Activated B cell treated with CpG ODN at 0.5 μM for 24 hours (primary cell): Measurements from ENCODE around the gene ATP10D. TPM values are rescaled to one million over a fixed set of nuclear protein-coding genes. Genes with fewer than 3 reads are reported as not detected.

Source experiments
- ATAC-seq: fragments of 200-7000 bp; cut with Tn5 transposase; one replicate; pipeline ENCODE4 v1.10.0; 2021; ENCODE audit warnings: low read depth, mild to moderate bottlenecking, moderate library complexity
- CTCF ChIA-PET: fragments of 350-600 bp; sonication (Branson Sonifier 250); formaldehyde crosslinking; loops from one replicate; lab custom pipeline; 2021; ENCODE audit warnings: antibody characterized with exemption; lab: Charles Lee
- POLR2A ChIA-PET: fragments of 350-600 bp; sonication (Branson Sonifier 250); formaldehyde crosslinking; loops from one replicate; lab custom pipeline; 2021; ENCODE audit warnings: antibody characterized with exemption; lab: Charles Lee
- DNase-seq: peaks from one replicate; pipeline ENCODE4 v3.0.0; 2022
- H3K27ac Mint-ChIP-seq: one replicate; pipeline ENCODE4 v1.8.0; 2020; ENCODE audit warnings: mixed read lengths
- H3K27me3 Mint-ChIP-seq: one replicate; pipeline ENCODE4 v1.8.0; 2021; ENCODE audit warnings: mixed read lengths
- H3K36me3 Mint-ChIP-seq: one replicate; pipeline ENCODE4 v1.8.0; 2021; ENCODE audit warnings: low read depth, mixed read lengths
- H3K4me1 Mint-ChIP-seq: one replicate; pipeline ENCODE4 v1.8.0; 2021; ENCODE audit warnings: mixed read lengths
- H3K4me3 Mint-ChIP-seq: one replicate; pipeline ENCODE4 v1.8.0; 2020; ENCODE audit warnings: mild to moderate bottlenecking, mixed read lengths
- H3K9me3 Mint-ChIP-seq: one replicate; pipeline ENCODE4 v1.8.0; 2020; ENCODE audit warnings: mixed read lengths
- intact Hi-C: fragments of 100-400 bp; cut with micrococcal nuclease; formaldehyde crosslinking; loops from one replicate; pipeline ENCODE4 v1.15.1; 2024
- total RNA-seq: library from RNA; stranded (reverse); gene quantifications from 2 replicates; pipeline ENCODE4 v1.2.3, GENCODE V29; 2022
- TF ChIP-seq, protein P1 (sequence below): fragments of 200-600 bp; IDR thresholded peaks from one replicate; pipeline ENCODE4 v1.8.0; 2022; ENCODE audit warnings: antibody characterized with exemption, mild to moderate bottlenecking

ATP10D gene
- total RNA-seq, 1 donor from 2014 or later = 31.6 TPM

- no peak overlapping the region for H3K27ac Mint-ChIP-seq
- intact Hi-C loops = no loop called here
- H3K9me3 Mint-ChIP-seq = peaks cover 4% of the 10 kb centered on the region
- TF ChIP-seq, protein P1, sequence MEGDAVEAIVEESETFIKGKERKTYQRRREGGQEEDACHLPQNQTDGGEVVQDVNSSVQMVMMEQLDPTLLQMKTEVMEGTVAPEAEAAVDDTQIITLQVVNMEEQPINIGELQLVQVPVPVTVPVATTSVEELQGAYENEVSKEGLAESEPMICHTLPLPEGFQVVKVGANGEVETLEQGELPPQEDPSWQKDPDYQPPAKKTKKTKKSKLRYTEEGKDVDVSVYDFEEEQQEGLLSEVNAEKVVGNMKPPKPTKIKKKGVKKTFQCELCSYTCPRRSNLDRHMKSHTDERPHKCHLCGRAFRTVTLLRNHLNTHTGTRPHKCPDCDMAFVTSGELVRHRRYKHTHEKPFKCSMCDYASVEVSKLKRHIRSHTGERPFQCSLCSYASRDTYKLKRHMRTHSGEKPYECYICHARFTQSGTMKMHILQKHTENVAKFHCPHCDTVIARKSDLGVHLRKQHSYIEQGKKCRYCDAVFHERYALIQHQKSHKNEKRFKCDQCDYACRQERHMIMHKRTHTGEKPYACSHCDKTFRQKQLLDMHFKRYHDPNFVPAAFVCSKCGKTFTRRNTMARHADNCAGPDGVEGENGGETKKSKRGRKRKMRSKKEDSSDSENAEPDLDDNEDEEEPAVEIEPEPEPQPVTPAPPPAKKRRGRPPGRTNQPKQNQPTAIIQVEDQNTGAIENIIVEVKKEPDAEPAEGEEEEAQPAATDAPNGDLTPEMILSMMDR = no peak
- H3K4me3 Mint-ChIP-seq = no peak overlapping the region
- H3K27me3 Mint-ChIP-seq = no peaks in the 10 kb centered on the region
- DNase-seq = no peak
- ChIA-PET POLR2A (no interaction called here), CTCF (no interaction called here)
- ATAC-seq = no peak
- H3K36me3 Mint-ChIP-seq = no peaks in the 10 kb centered on the region
- peaks cover 17% of the 10 kb centered on the region for H3K4me1 Mint-ChIP-seq
Observed at GRCh38 chr4:47469951-47470350, 15.1 kb upstream of the ATP10D start.

- ChIA-PET POLR2A (no interaction called here), CTCF (interaction anchor here (1.2 to 2.5 kb wide), 2 partner anchors 11 to 12 kb away, joined by 3 to 9 read pairs; no protein-coding TSS in a partner anchor)
- Mint-ChIP-seq H3K4me3 (no peak overlapping the region), H3K36me3 (no peaks in the 10 kb centered on the region), H3K27ac (no peak overlapping the region), H3K9me3 (no peaks in the 10 kb centered on the region), H3K27me3 (no peaks in the 10 kb centered on the region), H3K4me1 (peaks cover 6% of the 10 kb centered on the region)
- TF ChIP-seq, protein P1 = no peak
- no peak for ATAC-seq
- intact Hi-C loops = loop anchor here (1.0 kb wide), 1 partner anchor 11 kb away; no protein-coding TSS in a partner anchor
- no peak for DNase-seq
Observed at GRCh38 chr4:47471064-47471463, 14.0 kb upstream of the ATP10D start.

DNA sequence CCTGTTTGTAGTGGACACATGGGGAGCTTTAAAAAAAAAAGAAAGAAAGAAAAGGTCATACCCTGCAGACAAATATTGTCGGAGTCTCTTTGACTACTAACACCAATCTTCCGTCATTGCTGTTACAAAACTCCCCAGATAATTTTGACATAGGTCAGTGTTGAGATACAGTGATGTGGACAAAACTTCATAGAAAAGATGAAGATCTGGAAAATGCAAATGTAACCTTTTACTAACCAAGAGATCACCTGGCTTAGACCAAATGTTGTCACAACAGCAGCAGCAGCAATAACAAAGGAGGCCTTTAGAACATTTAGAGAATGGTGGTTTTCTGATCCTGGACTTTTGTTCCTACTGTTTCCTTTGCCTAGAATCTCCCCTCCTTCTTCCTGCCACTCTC is 13.5 kb upstream of the ATP10D start:
- Mint-ChIP-seq H3K4me1 (peaks cover 2% of the 10 kb centered on the region), H3K27me3 (no peaks in the 10 kb centered on the region), H3K4me3 (no peak overlapping the region), H3K9me3 (no peaks in the 10 kb centered on the region), H3K36me3 (no peaks in the 10 kb centered on the region), H3K27ac (no peak overlapping the region)
- intact Hi-C loops = loop anchor here (1.0 kb wide), 1 partner anchor 11 kb away; no protein-coding TSS in a partner anchor
- DNase-seq (no peak), ATAC-seq (no peak)
- TF ChIP-seq, protein P1 = no peak
- ChIA-PET POLR2A (no interaction called here), CTCF (interaction anchor here (1.2 to 2.5 kb wide), 2 partner anchors 11 to 12 kb away, joined by 3 to 9 read pairs; no protein-coding TSS in a partner anchor)

GRCh38 chr4:47473141-47473750 is 11.8 kb upstream of the ATP10D start:
- TF ChIP-seq, protein P1 = no peak
- Mint-ChIP-seq H3K36me3 (no peaks in the 10 kb centered on the region), H3K4me3 (no peak overlapping the region), H3K27me3 (no peaks in the 10 kb centered on the region), H3K9me3 (no peaks in the 10 kb centered on the region), H3K4me1 (no peaks in the 10 kb centered on the region), H3K27ac (no peak overlapping the region)
- ATAC-seq (no peak), DNase-seq (no peak)
- intact Hi-C loops = no loop called here
- POLR2A ChIA-PET = interaction anchor here (1.0 kb wide), 1 partner anchor 12 kb away, joined by 3 read pairs; the partner anchor contains the start of gene ATP10D
- CTCF ChIA-PET = no interaction called here

DNA sequence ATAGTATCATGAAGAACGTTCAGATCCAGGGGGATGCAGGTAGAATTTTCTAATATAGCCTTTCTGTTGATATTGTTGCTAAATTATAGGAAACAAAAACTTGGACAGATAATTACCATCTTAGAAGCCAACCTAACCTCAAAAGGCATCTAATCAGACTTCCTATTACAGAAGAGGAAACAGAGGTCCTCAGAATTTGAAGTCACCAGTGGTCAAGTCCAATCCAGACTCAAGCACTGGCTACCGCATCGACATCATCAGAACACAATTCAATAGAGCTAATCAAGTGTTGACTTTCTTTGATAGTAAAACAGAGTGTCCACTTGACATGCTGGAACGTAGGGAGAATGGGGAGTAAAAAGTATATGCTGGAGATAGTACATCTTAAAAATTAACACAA is 10.3 kb upstream of the ATP10D start:
- intact Hi-C loops = no loop called here
- POLR2A ChIA-PET = no interaction called here
- no peak overlapping the region for H3K4me3 Mint-ChIP-seq
- no peak overlapping the region for H3K27ac Mint-ChIP-seq
- H3K36me3 Mint-ChIP-seq = no peaks in the 10 kb centered on the region
- no peaks in the 10 kb centered on the region for H3K9me3 Mint-ChIP-seq
- DNase-seq (no peak), ATAC-seq (no peak)
- no peaks in the 10 kb centered on the region for H3K27me3 Mint-ChIP-seq
- no peaks in the 10 kb centered on the region for H3K4me1 Mint-ChIP-seq
- CTCF ChIA-PET = no interaction called here
- TF ChIP-seq, protein P1 = no peak
